NK-92 (cell line): ENCODE data around the gene RAB15.

Source experiments
- DNase-seq: peaks from one replicate; lab custom pipeline; 2025; ENCODE audit not compliant: unreplicated experiment; lab: John Stamatoyannopoulos, UW

Gene RAB15

GRCh38 chr14:64990939-64991338 is 18.8 kb upstream of the RAB15 start:
- no peak for DNase-seq

GRCh38 chr14:64990296-64990695 is 18.2 kb upstream of the RAB15 start:
- DNase-seq, result no peak

- DNase-seq, result no peak
Measured at GRCh38 chr14:64987438-64987767, 15.3 kb upstream of the RAB15 start.

GRCh38 chr14:64986648-64987437 is 14.7 kb upstream of the RAB15 start, which contains the start of gene FNTB:
TSS of gene FNTB (plus strand) at chr14:64986895. CDS start at chr14:64986954, 59 bp downstream.
- peak; percentile 52 for DNase-seq

GRCh38 chr14:64983439-64984310 is 11.5 kb upstream of the RAB15 start:
- no peak for DNase-seq

- no peak for DNase-seq
Measured at GRCh38 chr14:64979336-64980074, 7.4 kb upstream of the RAB15 start.

- DNase-seq, result no peak
Measured at GRCh38 chr14:64974563-64974962, 2.4 kb upstream of the RAB15 start.

- no peak for DNase-seq
Measured at GRCh38 chr14:64973826-64974225, 1.7 kb upstream of the RAB15 start.

- no peak for DNase-seq
Measured at GRCh38 chr14:64973026-64973442, 898 bp upstream of the RAB15 start.

GRCh38 chr14:64971491-64971942 is 619 bp downstream of the RAB15 start:
- DNase-seq, result no peak

- no peak for DNase-seq
Measured at GRCh38 chr14:64970776-64971477, 1.2 kb downstream of the RAB15 start.

GRCh38 chr14:64970041-64970440 is 2.1 kb downstream of the RAB15 start:
- DNase-seq, result no peak

GRCh38 chr14:64968651-64969050 is 3.5 kb downstream of the RAB15 start:
- no peak for DNase-seq

- no peak for DNase-seq
Measured at GRCh38 chr14:64968167-64968566, 4.0 kb downstream of the RAB15 start.

GRCh38 chr14:64966976-64967375 is 5.2 kb downstream of the RAB15 start:
- no peak for DNase-seq

- DNase-seq, result no peak
Measured at GRCh38 chr14:64965356-64966000, 6.7 kb downstream of the RAB15 start.

GRCh38 chr14:64963611-64964010 is 8.5 kb downstream of the RAB15 start:
- DNase-seq, result no peak

- DNase-seq, result no peak
Measured at GRCh38 chr14:64960762-64961276, 11.3 kb downstream of the RAB15 start.

GRCh38 chr14:64958743-64959142 is 13.4 kb downstream of the RAB15 start:
- DNase-seq, result no peak

- DNase-seq, result no peak
Measured at GRCh38 chr14:64958201-64958600, 13.9 kb downstream of the RAB15 start.
